GM20000 (cell line): ENCODE measurements around the gene RHBDD1.

Source experiments
- DNase-seq: peaks from one replicate; pipeline ENCODE4 v3.0.0; 2012; ENCODE audit warnings: low spot score
- CTCF ChIP-seq: IDR thresholded peaks from 2 replicates; pipeline ENCODE4 v1.5.1; 2012; ENCODE audit warnings: mild to moderate bottlenecking, control low read depth; ENCODE audit errors: extremely low read depth, missing control alignments

Gene RHBDD1

DNA sequence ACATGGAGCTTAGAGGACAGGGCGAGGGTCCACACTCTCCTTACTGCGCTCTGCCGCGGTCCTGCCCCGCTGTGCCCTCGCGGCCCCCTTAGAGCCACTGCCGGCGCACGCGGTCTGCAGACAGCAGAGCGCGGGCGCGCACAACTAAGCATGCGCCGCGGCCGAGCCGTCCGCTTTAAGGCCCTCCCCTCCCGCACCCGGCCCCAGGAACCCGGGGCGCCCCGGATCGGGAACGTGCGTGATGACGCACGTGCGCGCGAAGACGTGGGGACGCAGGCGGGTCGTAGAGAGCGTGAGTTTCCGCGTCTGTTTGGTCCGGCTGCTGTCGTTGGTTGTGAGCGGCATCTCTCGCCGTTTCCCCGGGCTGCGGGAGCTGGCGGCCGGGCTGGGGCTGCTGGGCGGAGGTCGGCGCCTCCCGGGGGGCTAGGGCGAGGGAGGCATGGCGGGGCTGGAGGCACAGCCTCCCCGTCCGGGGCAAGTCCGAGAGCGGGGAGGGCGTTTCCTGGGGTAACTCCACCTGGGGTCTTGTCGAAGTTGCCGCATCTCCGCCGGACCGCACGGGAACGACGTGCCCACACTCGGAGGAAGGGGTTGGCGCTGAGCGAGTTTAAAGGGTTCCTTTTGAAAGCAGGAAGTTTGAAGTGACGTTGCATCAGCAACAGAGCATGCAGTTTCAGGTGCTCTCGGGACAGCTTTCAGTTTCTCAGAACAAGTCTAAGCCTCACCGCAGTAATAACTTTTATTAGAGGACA is at the start of gene RHBDD1:
RHBDD1 (plus strand) TSS at position 259 of the 752 bp plus-strand sequence. CDS start 28,640 bp downstream, outside the sequence.
- peak; percentile 94 for DNase-seq
- TF ChIP-seq CTCF: no peak

GRCh38 chr2:226788064-226788463 is 47.8 kb upstream of the RHBDD1 start:
- no peak for TF ChIP-seq CTCF
- DNase-seq: no peak

DNA sequence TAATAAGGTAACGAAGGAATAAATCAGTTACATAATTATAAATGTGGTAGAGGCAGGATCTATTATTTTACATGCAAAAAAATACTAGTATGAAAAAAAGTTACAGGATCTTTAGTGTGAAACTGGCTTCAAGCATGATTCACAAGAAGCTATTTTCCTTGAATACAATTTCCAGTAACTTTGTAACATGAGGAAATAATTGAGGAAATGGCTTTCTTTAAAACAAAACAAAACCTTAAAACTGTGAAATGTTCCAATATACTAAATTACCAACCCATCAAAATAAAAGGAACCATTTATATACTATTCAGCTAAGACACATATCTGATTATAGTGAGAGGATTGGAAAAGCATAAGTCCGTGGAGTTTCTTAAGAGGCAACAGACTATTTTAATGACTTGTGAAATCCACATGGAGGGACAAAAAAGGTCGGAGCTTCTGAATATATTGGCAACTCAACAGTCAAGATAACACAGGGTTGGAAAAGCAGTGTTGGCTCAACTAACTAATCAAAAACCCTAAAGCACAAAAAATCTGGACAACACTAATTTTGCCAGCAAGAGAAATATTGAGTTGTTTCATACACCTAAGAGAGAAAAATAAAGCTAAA is 46.9 kb upstream of the RHBDD1 start:
- DNase-seq: no peak
- no peak for TF ChIP-seq CTCF

DNA sequence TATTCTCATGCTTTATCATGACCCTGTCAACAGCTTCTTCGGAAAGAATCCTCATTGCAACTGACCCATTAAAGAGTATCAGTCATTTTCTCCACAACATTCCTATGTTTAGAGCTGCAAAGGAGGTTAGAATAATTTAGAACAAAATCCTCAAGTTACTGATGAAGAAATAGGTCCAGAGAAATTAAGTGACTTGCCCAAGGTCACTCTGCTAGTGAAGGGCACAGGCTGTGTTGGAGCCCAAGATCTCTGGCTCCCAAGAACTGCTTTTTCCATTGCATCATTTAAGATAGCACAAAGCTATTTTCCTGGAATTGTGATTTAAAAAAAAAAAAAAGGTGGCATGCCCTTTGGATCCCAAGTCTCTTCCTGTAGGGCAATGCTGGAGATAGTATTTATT is 45.8 kb upstream of the RHBDD1 start:
- no peak for DNase-seq
- no peak for TF ChIP-seq CTCF

DNA sequence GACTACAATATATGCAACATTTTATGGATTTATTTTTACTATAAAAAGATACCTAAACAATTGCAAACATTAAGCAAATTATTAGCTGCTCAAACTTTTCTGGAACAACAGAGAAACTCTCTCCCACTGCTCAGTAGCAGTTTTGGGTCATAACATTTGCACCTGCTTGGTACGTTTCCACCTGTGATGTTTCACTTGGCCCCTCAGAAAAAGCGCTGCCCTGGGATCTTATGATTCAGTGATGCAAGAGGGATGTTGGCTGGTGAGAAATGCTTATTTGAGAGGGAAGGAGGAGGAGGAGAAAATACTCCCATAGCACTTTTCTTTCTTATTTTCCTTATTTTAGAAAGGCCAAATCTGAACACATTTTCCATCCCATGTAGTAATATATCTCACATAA is 45.4 kb upstream of the RHBDD1 start:
- no peak for DNase-seq
- TF ChIP-seq CTCF: no peak

- no peak for TF ChIP-seq CTCF
- DNase-seq: peak; percentile 67
Observed at GRCh38 chr2:226791056-226791486, 44.8 kb upstream of the RHBDD1 start.

DNA sequence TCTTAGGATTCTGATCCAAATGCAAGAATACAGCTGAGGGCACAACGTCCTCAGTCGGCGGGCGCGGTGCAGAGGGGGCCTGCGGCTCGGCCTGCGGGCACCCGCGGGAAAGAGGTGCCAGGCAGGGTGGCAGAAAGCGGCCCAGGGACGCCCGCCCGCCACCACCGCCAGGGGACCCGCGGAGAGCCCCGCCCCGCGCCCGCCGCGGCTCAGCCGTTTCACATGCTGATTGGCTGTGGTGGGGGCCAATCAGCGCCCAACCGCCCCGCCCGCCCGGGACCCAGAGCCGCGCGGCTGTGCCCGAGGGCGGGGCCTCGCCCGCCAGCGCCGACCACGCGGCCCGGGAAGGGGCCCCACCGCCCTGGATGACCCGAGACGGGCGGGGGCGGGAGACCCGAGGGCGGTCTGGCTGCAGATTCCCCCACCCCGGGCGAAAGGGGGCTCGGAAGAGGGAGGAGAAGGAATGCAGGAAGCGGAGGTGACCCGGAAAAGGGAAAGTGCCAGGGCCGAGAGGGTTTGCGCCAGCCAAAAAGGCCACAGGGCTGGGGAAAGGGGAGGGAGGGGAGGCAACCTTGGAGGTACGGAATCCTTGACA is 44.3 kb upstream of the RHBDD1 start:
- peak; percentile 100 for DNase-seq
- no peak for TF ChIP-seq CTCF
